Dedifferentiated amniotic fluid mesenchymal stem cell (primary cell): ENCODE data around the gene DOK6.
"Not testable (repeated sequence)": the region's sequence is repeated elsewhere in the genome, so short reads cannot be mapped to it uniquely, and the experiment has no call there.

ENCODE experiments used
- DNase-seq: peaks from one replicate; pipeline ENCODE4 v3.0.0-alpha.2; 2016; ENCODE audit errors: extremely low spot score

Gene DOK6

GRCh38 chr18:69622961-69623360, 222.3 kb downstream of the DOK6 start:
- no peak for DNase-seq

DNA sequence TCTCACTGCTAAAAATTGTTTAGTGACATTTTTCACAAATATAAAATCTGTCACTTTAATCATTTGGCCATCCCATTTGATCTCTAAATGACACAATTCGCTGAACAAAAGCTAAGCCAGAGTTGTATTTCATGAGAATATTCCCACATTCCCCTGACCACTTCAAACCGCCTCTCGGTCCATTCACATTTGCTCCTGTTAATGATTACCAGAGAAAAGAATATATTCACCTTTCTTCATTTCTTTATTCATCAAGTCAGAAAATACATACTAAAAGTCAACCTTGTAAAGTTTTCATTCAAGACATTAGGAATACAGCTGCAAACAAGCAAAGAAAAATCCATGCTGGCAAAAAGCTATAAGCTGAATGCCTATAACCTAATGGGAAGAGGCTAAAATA, 225.5 kb downstream of the DOK6 start:
- DNase-seq: no peak

GRCh38 chr18:69626643-69627242, 226.1 kb downstream of the DOK6 start:
- peak; percentile 72 for DNase-seq

DNA sequence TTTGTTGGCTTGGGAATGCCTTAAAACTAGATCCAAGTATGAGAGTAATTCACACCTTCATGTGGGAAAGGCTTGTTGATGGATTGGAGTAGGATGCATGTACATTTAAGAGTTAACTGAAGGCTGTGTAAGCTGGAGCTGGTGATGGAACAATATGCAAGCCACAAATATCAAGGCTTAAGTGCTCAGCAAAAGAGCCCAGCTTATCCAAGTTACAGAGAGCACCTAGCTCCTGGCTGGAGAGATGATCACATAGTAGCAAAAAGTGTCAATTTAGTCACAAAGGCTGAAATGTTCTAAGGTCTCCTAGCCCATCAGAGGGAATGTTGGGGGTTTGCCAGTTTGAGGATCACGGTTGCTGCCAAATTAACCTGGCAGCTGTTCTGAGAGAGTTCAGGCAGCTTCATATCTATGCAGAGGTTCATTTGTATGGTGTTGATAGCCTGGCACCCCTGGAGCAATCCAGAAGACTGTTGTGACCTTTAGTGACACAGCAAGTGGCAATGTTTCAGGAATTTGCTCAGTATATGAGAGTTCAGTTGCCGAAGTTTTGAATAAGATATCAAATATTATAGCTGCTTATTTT, 228.2 kb downstream of the DOK6 start:
- DNase-seq: no peak

GRCh38 chr18:69631281-69631680, 230.6 kb downstream of the DOK6 start:
- DNase-seq: peak; percentile 30

- DNase-seq: no peak
Measured at GRCh38 chr18:69635482-69635881, 234.8 kb downstream of the DOK6 start.

- no peak for DNase-seq
Measured at GRCh38 chr18:69636529-69637301, 236.0 kb downstream of the DOK6 start.

- DNase-seq: no peak
Measured at GRCh38 chr18:69638056-69638455, 237.4 kb downstream of the DOK6 start.

- DNase-seq: no peak
Measured at GRCh38 chr18:69647702-69648101, 247.0 kb downstream of the DOK6 start.

DNA sequence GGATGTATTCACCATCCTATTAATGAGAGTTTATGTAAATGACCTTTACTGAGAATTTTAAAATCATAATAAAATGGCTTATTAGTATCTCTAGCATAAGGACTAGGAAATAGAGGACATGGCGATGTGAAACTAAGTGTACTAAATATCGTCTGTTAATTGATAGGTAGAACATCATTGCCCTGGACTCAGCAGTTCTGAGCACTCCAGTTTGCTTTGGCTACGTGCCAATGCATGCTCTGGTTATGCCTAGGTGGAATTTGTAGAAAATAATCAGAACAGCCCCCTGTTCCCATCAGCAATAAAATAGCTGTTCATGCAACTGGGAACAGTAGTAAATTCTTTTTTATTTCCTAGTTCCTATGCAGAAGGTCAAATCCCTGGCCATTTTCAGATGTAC, 247.8 kb downstream of the DOK6 start:
- no peak for DNase-seq

DNA sequence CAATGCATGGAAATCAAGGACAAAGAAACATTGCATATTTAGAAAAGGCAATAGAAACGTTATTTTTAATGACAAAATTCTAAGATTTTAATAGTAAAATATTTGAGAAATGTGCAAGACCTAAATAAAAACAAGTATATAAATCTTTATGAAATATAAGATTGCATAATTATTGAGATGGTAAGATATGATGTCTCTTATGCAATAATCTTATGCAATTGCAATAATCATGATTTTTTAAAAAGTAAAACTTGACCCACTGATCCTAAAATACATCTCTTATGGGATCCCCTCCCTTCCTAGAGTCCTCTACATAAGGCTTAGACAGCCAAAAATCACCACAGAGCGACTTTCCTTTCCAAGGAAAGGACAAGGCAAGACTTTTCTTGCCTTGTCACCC, 249.0 kb downstream of the DOK6 start:
- no peak for DNase-seq

GRCh38 chr18:69651243-69651642, 250.6 kb downstream of the DOK6 start:
- no peak for DNase-seq

GRCh38 chr18:69655816-69656215, 255.1 kb downstream of the DOK6 start:
- no peak for DNase-seq

- peak; percentile 22 for DNase-seq
Measured at GRCh38 chr18:69658103-69658502, 257.4 kb downstream of the DOK6 start.

- DNase-seq: no peak
Measured at GRCh38 chr18:69658685-69659084, 258.0 kb downstream of the DOK6 start.

- no peak for DNase-seq
Measured at GRCh38 chr18:69659142-69659651, 258.5 kb downstream of the DOK6 start.

GRCh38 chr18:69662090-69662489, 261.4 kb downstream of the DOK6 start:
- not testable (repeated sequence) for DNase-seq

- no peak for DNase-seq
Measured at GRCh38 chr18:69664399-69664798, 263.7 kb downstream of the DOK6 start.

DNA sequence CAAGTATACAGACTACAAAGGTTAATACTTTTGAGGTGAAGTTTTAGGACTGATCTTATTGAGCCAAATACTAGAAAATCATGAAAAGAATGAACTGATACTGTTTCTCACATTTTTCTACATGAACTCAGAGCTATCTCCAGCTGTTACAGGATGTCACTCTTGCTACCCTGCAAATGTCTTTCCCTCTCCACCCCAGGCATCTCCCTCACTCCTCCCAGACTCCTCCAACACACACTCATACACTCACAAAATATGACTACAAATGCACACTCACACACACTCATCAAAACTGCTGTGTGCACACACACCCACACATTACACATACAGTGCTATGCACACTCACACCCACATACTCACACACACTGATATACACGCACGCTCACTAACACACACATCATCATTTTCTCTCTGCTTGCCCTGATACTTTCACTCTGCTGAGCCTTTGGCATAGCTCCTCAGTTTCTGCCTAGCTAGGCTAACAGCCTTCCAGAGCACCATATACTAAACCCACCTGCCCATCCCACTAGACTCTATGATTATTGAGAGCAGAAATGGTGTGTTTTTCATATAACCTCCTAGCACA, 273.7 kb downstream of the DOK6 start:
- DNase-seq: no peak

DNA sequence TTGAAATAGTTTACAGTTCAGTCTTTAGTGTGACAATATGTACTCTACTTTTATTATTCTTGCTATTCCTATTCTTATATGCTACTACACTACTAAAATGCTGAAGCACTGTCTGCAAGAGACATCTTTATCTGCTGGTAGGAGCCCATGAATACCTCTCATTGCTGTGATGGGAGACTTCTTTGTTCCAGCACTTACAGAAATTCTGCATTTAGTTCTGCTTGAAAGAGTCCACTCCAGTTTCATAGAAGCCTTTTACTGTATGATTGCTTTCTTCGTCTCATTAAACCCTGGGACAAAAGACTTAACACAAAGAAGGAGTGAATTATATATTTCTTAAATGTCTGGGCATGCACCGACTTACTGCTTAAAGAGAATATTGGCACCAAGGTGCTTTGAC, 274.3 kb downstream of the DOK6 start:
- DNase-seq: no peak

- DNase-seq: no peak
Measured at GRCh38 chr18:69677595-69677994, 276.9 kb downstream of the DOK6 start.

- no peak for DNase-seq
Measured at GRCh38 chr18:69680123-69680522, 279.4 kb downstream of the DOK6 start.

GRCh38 chr18:69683176-69683575, 282.5 kb downstream of the DOK6 start:
- DNase-seq: no peak
